Activated B cell treated with CpG ODN at 0.5 μM for 24 hours (primary cell): Measurements from ENCODE around the gene LMTK3. TPM values are rescaled to one million over a fixed set of nuclear protein-coding genes. Genes with fewer than 3 reads are reported as not detected.

Experiments used
- ATAC-seq: fragments of 200-7000 bp; cut with Tn5 transposase; one replicate; pipeline ENCODE4 v1.10.0; 2021; ENCODE audit warnings: low read depth, mild to moderate bottlenecking, moderate library complexity
- CTCF ChIA-PET: fragments of 350-600 bp; sonication (Branson Sonifier 250); formaldehyde crosslinking; loops from one replicate; lab custom pipeline; 2021; ENCODE audit warnings: antibody characterized with exemption; lab: Charles Lee
- POLR2A ChIA-PET: fragments of 350-600 bp; sonication (Branson Sonifier 250); formaldehyde crosslinking; loops from one replicate; lab custom pipeline; 2021; ENCODE audit warnings: antibody characterized with exemption; lab: Charles Lee
- DNase-seq: peaks from one replicate; pipeline ENCODE4 v3.0.0; 2022
- H3K27ac Mint-ChIP-seq: one replicate; pipeline ENCODE4 v1.8.0; 2020; ENCODE audit warnings: mixed read lengths
- H3K27me3 Mint-ChIP-seq: one replicate; pipeline ENCODE4 v1.8.0; 2021; ENCODE audit warnings: mixed read lengths
- H3K36me3 Mint-ChIP-seq: one replicate; pipeline ENCODE4 v1.8.0; 2021; ENCODE audit warnings: low read depth, mixed read lengths
- H3K4me1 Mint-ChIP-seq: one replicate; pipeline ENCODE4 v1.8.0; 2021; ENCODE audit warnings: mixed read lengths
- H3K4me3 Mint-ChIP-seq: one replicate; pipeline ENCODE4 v1.8.0; 2020; ENCODE audit warnings: mild to moderate bottlenecking, mixed read lengths
- H3K9me3 Mint-ChIP-seq: one replicate; pipeline ENCODE4 v1.8.0; 2020; ENCODE audit warnings: mixed read lengths
- intact Hi-C: fragments of 100-400 bp; cut with micrococcal nuclease; formaldehyde crosslinking; loops from one replicate; pipeline ENCODE4 v1.15.1; 2024
- total RNA-seq: library from RNA; stranded (reverse); gene quantifications from 2 replicates; pipeline ENCODE4 v1.2.3, GENCODE V29; 2022
- TF ChIP-seq, protein P1 (sequence below): fragments of 200-600 bp; IDR thresholded peaks from one replicate; pipeline ENCODE4 v1.8.0; 2022; ENCODE audit warnings: antibody characterized with exemption, mild to moderate bottlenecking

LMTK3 gene
- total RNA-seq, 1 donor from 2014 or later, result 0.60 TPM

GRCh38 chr19:48443731-48444128 lies 67.9 kb downstream of the LMTK3 start:
- Mint-ChIP-seq H3K27ac (no peak overlapping the region), H3K36me3 (peaks cover 27% of the 10 kb centered on the region), H3K9me3 (no peaks in the 10 kb centered on the region), H3K27me3 (peaks cover 21% of the 10 kb centered on the region), H3K4me1 (peaks cover 35% of the 10 kb centered on the region), H3K4me3 (no peak overlapping the region)
- intact Hi-C loops, result no loop called here
- ChIA-PET POLR2A (interaction anchor here (0.6 to 1.3 kb wide), 2 partner anchors 12 to 52 kb away, joined by 4 to 5 read pairs; partner anchors contain the start of gene KDELR1), CTCF (interaction anchor here (0.9 to 1.1 kb wide), 2 partner anchors 52 to 93 kb away, joined by 3 read pairs; partner anchors contain the start of gene KDELR1)
- peak; percentile 37 for DNase-seq
- TF ChIP-seq, protein P1, sequence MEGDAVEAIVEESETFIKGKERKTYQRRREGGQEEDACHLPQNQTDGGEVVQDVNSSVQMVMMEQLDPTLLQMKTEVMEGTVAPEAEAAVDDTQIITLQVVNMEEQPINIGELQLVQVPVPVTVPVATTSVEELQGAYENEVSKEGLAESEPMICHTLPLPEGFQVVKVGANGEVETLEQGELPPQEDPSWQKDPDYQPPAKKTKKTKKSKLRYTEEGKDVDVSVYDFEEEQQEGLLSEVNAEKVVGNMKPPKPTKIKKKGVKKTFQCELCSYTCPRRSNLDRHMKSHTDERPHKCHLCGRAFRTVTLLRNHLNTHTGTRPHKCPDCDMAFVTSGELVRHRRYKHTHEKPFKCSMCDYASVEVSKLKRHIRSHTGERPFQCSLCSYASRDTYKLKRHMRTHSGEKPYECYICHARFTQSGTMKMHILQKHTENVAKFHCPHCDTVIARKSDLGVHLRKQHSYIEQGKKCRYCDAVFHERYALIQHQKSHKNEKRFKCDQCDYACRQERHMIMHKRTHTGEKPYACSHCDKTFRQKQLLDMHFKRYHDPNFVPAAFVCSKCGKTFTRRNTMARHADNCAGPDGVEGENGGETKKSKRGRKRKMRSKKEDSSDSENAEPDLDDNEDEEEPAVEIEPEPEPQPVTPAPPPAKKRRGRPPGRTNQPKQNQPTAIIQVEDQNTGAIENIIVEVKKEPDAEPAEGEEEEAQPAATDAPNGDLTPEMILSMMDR, result no peak
- ATAC-seq, result no peak

DNA sequence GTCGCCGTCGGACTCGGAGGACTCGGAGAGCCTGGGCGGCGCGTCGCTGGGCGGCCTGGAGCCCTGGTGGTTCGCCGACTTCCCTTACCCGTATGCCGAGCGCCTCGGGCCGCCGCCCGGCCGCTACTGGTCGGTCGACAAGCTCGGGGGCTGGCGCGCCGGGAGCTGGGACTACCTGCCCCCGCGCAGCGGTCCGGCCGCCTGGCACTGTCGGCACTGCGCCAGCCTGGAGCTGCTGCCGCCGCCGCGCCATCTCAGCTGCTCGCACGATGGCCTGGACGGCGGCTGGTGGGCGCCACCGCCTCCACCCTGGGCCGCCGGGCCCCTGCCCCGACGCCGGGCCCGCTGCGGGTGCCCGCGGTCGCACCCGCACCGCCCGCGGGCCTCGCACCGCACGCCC lies 68.4 kb downstream of the LMTK3 start:
- Mint-ChIP-seq H3K27me3 (peaks cover 23% of the 10 kb centered on the region), H3K9me3 (no peaks in the 10 kb centered on the region), H3K4me1 (peaks cover 35% of the 10 kb centered on the region), H3K36me3 (peaks cover 22% of the 10 kb centered on the region), H3K4me3 (no peak overlapping the region), H3K27ac (no peak overlapping the region)
- ATAC-seq (no peak), DNase-seq (peak; percentile 36)
- POLR2A ChIA-PET, result interaction anchor here (0.6 to 1.3 kb wide), 2 partner anchors 11 to 52 kb away, joined by 4 to 5 read pairs; partner anchors contain the start of gene KDELR1
- intact Hi-C loops, result no loop called here
- CTCF ChIA-PET, result interaction anchor here (0.9 to 1.1 kb wide), 2 partner anchors 52 to 92 kb away, joined by 3 read pairs; partner anchors contain the start of gene KDELR1
- TF ChIP-seq, protein P1, result no peak

DNA sequence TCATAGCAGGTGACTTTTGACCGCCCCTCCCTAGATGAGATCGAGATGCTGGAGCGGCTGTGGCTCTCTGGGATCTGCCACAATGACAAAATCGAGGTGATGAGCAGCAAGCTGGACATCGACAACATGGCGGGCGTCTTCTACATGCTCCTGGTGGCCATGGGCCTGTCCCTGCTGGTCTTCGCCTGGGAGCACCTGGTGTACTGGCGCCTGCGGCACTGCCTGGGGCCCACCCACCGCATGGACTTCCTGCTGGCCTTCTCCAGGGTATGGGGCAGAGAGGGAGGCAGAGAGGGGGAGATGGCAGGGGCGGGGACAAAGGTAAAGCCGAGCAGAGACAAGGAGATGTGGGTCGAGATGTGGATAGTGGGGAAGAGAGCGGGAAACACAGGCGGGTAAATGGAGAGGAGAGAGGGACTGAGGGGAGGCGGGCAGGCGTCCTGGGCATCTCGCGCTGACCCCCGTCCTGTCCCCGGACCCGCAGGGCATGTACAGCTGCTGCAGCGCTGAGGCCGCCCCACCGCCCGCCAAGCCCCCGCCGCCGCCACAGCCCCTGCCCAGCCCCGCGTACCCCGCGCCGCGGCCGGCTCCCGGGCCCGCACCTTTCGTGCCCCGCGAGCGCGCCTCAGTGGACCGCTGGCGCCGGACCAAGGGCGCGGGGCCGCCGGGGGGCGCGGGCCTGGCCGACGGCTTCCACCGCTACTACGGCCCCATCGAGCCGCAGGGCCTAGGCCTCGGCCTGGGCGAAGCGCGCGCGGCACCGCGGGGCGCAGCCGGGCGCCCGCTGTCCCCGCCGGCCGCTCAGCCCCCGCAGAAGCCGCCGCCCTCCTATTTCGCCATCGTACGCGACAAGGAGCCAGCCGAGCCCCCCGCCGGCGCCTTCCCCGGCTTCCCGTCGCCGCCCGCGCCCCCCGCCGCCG lies 69.3 kb downstream of the LMTK3 start:
- Mint-ChIP-seq H3K4me3 (peak overlapping the region; percentile 56), H3K4me1 (peaks cover 30% of the 10 kb centered on the region)
- CTCF ChIA-PET, result interaction anchor here (0.9 to 1.1 kb wide), 2 partner anchors 51 to 92 kb away, joined by 3 read pairs; partner anchors contain the start of gene KDELR1

GRCh38 chr19:48441360-48442050 lies 70.1 kb downstream of the LMTK3 start:
- ATAC-seq (no peak), DNase-seq (no peak)
- intact Hi-C loops, result no loop called here
- Mint-ChIP-seq H3K27me3 (peaks cover 33% of the 10 kb centered on the region), H3K4me3 (peak overlapping the region; percentile 48), H3K27ac (no peak overlapping the region), H3K4me1 (peaks cover 25% of the 10 kb centered on the region), H3K9me3 (no peaks in the 10 kb centered on the region), H3K36me3 (peaks cover 10% of the 10 kb centered on the region)
- POLR2A ChIA-PET, result interaction anchor here (0.5 kb wide), 1 partner anchor 13 kb away, joined by 11 read pairs; no protein-coding TSS in a partner anchor
- TF ChIP-seq, protein P1, result no peak
- CTCF ChIA-PET, result no interaction called here

More for the DNA sequence above, 69.3 kb downstream of the LMTK3 start:
- ATAC-seq (no peak), DNase-seq (no peak)
- Mint-ChIP-seq H3K27me3 (peaks cover 30% of the 10 kb centered on the region), H3K27ac (no peak overlapping the region), H3K9me3 (no peaks in the 10 kb centered on the region), H3K36me3 (peaks cover 14% of the 10 kb centered on the region)
- intact Hi-C loops, result no loop called here
- POLR2A ChIA-PET, result interaction anchor here (0.5 to 1.3 kb wide), 2 partner anchors 12 to 51 kb away, joined by 5 to 11 read pairs; partner anchors contain the start of gene KDELR1
- TF ChIP-seq, protein P1, result no peak
